OCI-LY3 (cell line): Measurements from ENCODE around the gene PLEKHA7.

ENCODE experiments used
- H2AFZ ChIP-seq: fragments of 200-600, 300-600 bp; shearing (Covaris generic); 2 replicates; pipeline ENCODE4 v1.6.0; 2014; ENCODE audit warnings: antibody characterized with exemption, low read depth, low read length
- H3K27ac ChIP-seq: fragments of 200-600, 300-600 bp; sonication (generic); 2 replicates; pipeline ENCODE4 v1.5.1; 2014; ENCODE audit warnings: mild to moderate bottlenecking, low read length, moderate library complexity, mixed read lengths
- H3K27me3 ChIP-seq: fragments of 200-600, 300-600 bp; sonication (generic); 2 replicates; pipeline ENCODE4 v1.6.1; 2014; ENCODE audit warnings: low read depth, low read length, mixed read lengths
- H3K36me3 ChIP-seq: fragments of 200-600, 300-600 bp; sonication (generic); replicated peaks from 2 replicates; pipeline ENCODE3; 2014; ENCODE audit warnings: low read depth, low read length, mixed read lengths
- H3K4me1 ChIP-seq: fragments of 300-600, 200-600 bp; sonication (generic); 2 replicates; pipeline ENCODE4 v1.6.1; 2014; ENCODE audit warnings: low read length, mixed read lengths
- H3K4me2 ChIP-seq: fragments of 200-600, 300-600 bp; sonication (generic); 2 replicates; pipeline ENCODE4 v1.6.1; 2014; ENCODE audit warnings: low read length, mixed read lengths
- H3K4me3 ChIP-seq: fragments of 300-600, 200-600 bp; sonication (generic); 2 replicates; pipeline ENCODE4 v1.5.1; 2014; ENCODE audit warnings: antibody characterized with exemption, mild to moderate bottlenecking, low read length, moderate library complexity
- H3K79me2 ChIP-seq: fragments of 300-600, 200-600 bp; shearing (Covaris generic); 2 replicates; pipeline ENCODE4 v1.6.1; 2014; ENCODE audit warnings: mild to moderate bottlenecking, low read length, mixed read lengths
- H3K9ac ChIP-seq: fragments of 300-600, 200-600 bp; shearing (Covaris generic); 2 replicates; pipeline ENCODE4 v1.6.0; 2014; ENCODE audit warnings: mild to moderate bottlenecking, low read length, moderate library complexity
- H3K9me3 ChIP-seq: fragments of 200-600, 300-600 bp; shearing (Covaris generic); 2 replicates; pipeline ENCODE4 v1.6.1; 2014; ENCODE audit warnings: low read length, mixed read lengths; ENCODE audit not compliant: insufficient read depth
- H4K20me1 ChIP-seq: fragments of 200-600, 300-600 bp; sonication (generic); 2 replicates; pipeline ENCODE4 v1.6.1; 2016; ENCODE audit warnings: low read length, mixed read lengths; ENCODE audit not compliant: insufficient read depth
- CTCF ChIP-seq: fragments of 200-600, 300-600 bp; sonication (generic); IDR thresholded peaks from 2 replicates; pipeline ENCODE4 v1.5.1; 2014; ENCODE audit warnings: antibody characterized with exemption, low read length, low read depth
- EZH2phosphoT487 ChIP-seq: fragments of 200-600 bp; shearing (Covaris generic); IDR thresholded peaks from 2 replicates; pipeline ENCODE4 v1.6.1; 2018; ENCODE audit warnings: antibody characterized with exemption, mixed run types, low read depth

PLEKHA7 gene

GRCh38 chr11:16806791-16807190 lies 207.4 kb downstream of the PLEKHA7 start:
- Histone ChIP-seq H3K4me3 (no peak overlapping the region), H3K4me1 (no peaks in the 10 kb centered on the region), H3K4me2 (no peak overlapping the region), H3K27me3 (peaks cover 21% of the 10 kb centered on the region), H2AFZ (no peak overlapping the region), H3K27ac (no peak overlapping the region), H3K9me3 (no peaks in the 10 kb centered on the region), H3K79me2 (no peaks in the 10 kb centered on the region), H3K9ac (no peak overlapping the region), H3K36me3 (no peaks in the 10 kb centered on the region), H4K20me1 (no peaks in the 10 kb centered on the region)
- TF ChIP-seq CTCF (no peak), EZH2phosphoT487 (no peak)

GRCh38 chr11:16805938-16806337 lies 208.3 kb downstream of the PLEKHA7 start:
- TF ChIP-seq CTCF: no peak
- no peak for TF ChIP-seq EZH2phosphoT487
- H2AFZ ChIP-seq: no peak overlapping the region
- no peak overlapping the region for H3K4me3 ChIP-seq
- no peaks in the 10 kb centered on the region for H4K20me1 ChIP-seq
- H3K36me3 ChIP-seq: no peaks in the 10 kb centered on the region
- H3K4me1 ChIP-seq: no peaks in the 10 kb centered on the region
- H3K9ac ChIP-seq: no peak overlapping the region
- H3K27ac ChIP-seq: no peak overlapping the region
- no peaks in the 10 kb centered on the region for H3K9me3 ChIP-seq
- H3K27me3 ChIP-seq: peaks cover 21% of the 10 kb centered on the region
- H3K79me2 ChIP-seq: no peaks in the 10 kb centered on the region
- no peak overlapping the region for H3K4me2 ChIP-seq

GRCh38 chr11:16804104-16804947 lies 209.9 kb downstream of the PLEKHA7 start:
- TF ChIP-seq EZH2phosphoT487 (no peak), CTCF (no peak)
- H3K4me1 ChIP-seq: no peaks in the 10 kb centered on the region
- no peak overlapping the region for H3K4me3 ChIP-seq
- no peak overlapping the region for H3K4me2 ChIP-seq
- no peaks in the 10 kb centered on the region for H4K20me1 ChIP-seq
- H3K36me3 ChIP-seq: no peaks in the 10 kb centered on the region
- H3K27me3 ChIP-seq: peaks cover 21% of the 10 kb centered on the region
- H3K9ac ChIP-seq: no peak overlapping the region
- H3K9me3 ChIP-seq: no peaks in the 10 kb centered on the region
- no peak overlapping the region for H2AFZ ChIP-seq
- H3K79me2 ChIP-seq: no peaks in the 10 kb centered on the region
- no peak overlapping the region for H3K27ac ChIP-seq

- Histone ChIP-seq H3K4me1 (no peaks in the 10 kb centered on the region), H3K36me3 (no peaks in the 10 kb centered on the region)
These were observed 212.8 kb downstream of the PLEKHA7 start for GRCh38 chr11:16801288-16801980.

More at GRCh38 chr11:16801288-16801980, 212.8 kb downstream of the PLEKHA7 start:
- Histone ChIP-seq H4K20me1 (no peaks in the 10 kb centered on the region), H3K79me2 (no peaks in the 10 kb centered on the region), H3K9me3 (no peaks in the 10 kb centered on the region), H3K9ac (no peak overlapping the region), H3K4me3 (no peak overlapping the region), H3K27me3 (peaks cover 15% of the 10 kb centered on the region), H3K27ac (no peak overlapping the region), H3K4me2 (no peak overlapping the region), H2AFZ (no peak overlapping the region)
- TF ChIP-seq EZH2phosphoT487 (no peak), CTCF (no peak)
